Esophagus (tissue), 2 donors: Measurements from ENCODE around the gene SETD2. TPM values are rescaled to one million over a fixed set of nuclear protein-coding genes. Genes with fewer than 3 reads are reported as not detected.

Source experiments
- H3K27ac ChIP-seq, 2 donors: one replicate each; pipeline ENCODE4 v1.5.1; 2013; ENCODE audit warnings: low read depth in 2 of 2, mild to moderate bottlenecking in 2 of 2, inconsistent platforms in 1 of 2, low read length in 1 of 2, moderate library complexity in 1 of 2
- H3K27me3 ChIP-seq, 2 donors: one replicate each; pipeline ENCODE4 v1.6.1; 2013; ENCODE audit warnings: low read length in 2 of 2, control low read depth in 1 of 2, mild to moderate bottlenecking in 1 of 2; ENCODE audit not compliant: insufficient read depth in 2 of 2, control insufficient read depth in 1 of 2
- H3K36me3 ChIP-seq, 2 donors: one replicate each; pipeline ENCODE4 v1.6.1; 2013; ENCODE audit warnings: low read length in 1 of 2; ENCODE audit not compliant: control insufficient read depth in 2 of 2, insufficient read depth in 2 of 2
- H3K4me1 ChIP-seq, 2 donors: one replicate each; pipeline ENCODE4 v1.6.1; 2013; ENCODE audit warnings: low read length in 1 of 2; ENCODE audit not compliant: control insufficient read depth in 2 of 2, insufficient read depth in 2 of 2
- H3K4me3 ChIP-seq, 2 donors: one replicate each; pipeline ENCODE4 v1.5.1; 2013; ENCODE audit warnings: low read length in 2 of 2, mild to moderate bottlenecking in 2 of 2, low read depth in 1 of 2, moderate library complexity in 1 of 2
- H3K9me3 ChIP-seq, 2 donors: one replicate each; pipeline ENCODE4 v1.6.1; 2013; ENCODE audit warnings: mild to moderate bottlenecking in 2 of 2, low read depth in 1 of 2, low read length in 1 of 2, moderate library complexity in 1 of 2; ENCODE audit not compliant: control insufficient read depth in 2 of 2, insufficient read depth in 1 of 2
- WGBS, 2 donors: extraction: QIAGEN DNeasy Blood & Tissue Kit; methylation state at CpG; one replicate each; pipeline ENCODE4 v1.1.7; 2013; 5-methylcytosine and 5-hydroxymethylcytosine counted together
- polyA plus RNA-seq, 2 donors: library from polyadenylated mRNA; stranded (reverse); fragments of 200-250 nt; gene quantifications; one replicate each; pipeline ENCODE4 v1.2.3, GENCODE V29; 2013
- donor health status: healthy with polysubstance abuse.
- donor health status: Bipolar disorder and iron deficiency.

Gene SETD2
- polyA plus RNA-seq, 2 donors = 9.0 to 11.7 TPM

DNA sequence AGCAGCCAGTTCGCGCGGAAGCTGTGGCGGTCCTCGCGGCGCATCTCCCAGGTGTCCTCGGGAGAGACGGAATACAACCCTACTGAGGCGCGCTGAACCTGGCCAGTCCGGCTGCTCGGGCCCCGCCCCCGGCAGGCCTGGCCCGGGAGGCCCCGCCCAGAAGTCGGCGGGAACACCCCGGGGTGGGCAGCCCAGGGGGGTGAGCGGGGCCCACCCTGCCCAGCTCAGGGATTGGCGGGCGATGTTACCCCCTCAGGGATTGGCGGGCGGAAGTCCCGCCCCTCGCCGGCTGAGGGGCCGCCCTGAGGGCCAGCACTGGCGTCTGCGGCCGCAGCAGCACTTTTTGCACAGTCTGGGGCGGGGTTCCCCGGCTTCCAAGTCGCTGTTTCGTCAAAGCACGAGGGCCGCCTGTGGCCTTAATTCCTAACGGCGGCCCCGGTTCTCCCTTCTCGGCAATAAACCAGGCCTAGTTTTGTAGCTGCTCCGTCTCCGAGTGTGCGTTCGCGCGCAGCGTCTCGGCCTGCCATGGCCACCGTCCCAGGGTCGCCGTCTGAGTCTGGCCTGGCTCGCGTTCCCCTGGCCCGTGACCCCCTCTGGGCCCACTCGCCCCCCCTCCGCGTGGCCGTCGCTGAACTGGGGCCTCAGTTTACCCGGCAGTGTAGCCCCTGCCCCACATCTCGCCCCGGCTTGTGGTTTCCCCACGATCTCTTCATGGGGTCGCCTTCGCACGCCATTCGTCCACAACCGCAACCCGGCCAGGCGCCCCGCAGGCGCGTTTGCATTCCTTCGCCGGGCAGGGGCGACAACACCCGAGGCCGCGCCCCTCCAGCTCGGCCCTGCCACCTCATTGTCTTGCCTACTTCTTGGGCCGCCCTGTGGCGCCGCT lies 154.4 kb downstream of the SETD2 start:
- H3K27ac ChIP-seq = peak overlapping the region; percentile 77 to 85
- H3K36me3 ChIP-seq = peaks cover 0 to 48% of the 10 kb centered on the region in 2 donors
- 10 to 24% methylated on average over 85 of the region's 85 CpGs for WGBS, 2 donors
- no peaks in the 10 kb centered on the region for H3K27me3 ChIP-seq
- peak overlapping the region; percentile 20 to 49 for H3K4me3 ChIP-seq
- no peaks in the 10 kb centered on the region for H3K9me3 ChIP-seq
- H3K4me1 ChIP-seq = peaks cover 0 to 11% of the 10 kb centered on the region in 2 donors

DNA sequence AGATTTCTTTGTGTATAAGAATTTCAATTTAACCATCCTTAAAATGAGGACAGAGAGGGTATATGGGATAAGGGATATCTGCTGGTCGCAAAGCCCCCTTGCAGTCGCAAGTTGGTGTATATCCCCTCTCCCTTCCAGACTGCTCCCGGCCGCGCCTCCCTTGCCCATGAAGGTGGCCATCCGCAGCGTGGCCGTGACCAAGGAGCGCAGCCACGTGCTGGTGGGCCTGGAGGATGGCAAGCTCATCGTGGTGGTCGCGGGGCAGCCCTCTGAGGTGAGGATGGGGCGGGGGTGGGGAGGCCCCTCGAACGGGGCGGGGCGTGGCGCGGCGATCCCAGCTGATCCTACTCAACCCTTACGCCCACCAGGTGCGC lies 155.1 kb downstream of the SETD2 start:
- Histone ChIP-seq H3K27me3 (no peaks in the 10 kb centered on the region), H3K4me3 (peak overlapping the region; percentile 20 to 23), H3K4me1 (peaks cover 0 to 11% of the 10 kb centered on the region in 2 donors), H3K9me3 (no peaks in the 10 kb centered on the region), H3K36me3 (peaks cover 0 to 55% of the 10 kb centered on the region in 2 donors), H3K27ac (peak overlapping the region; percentile 2 to 34)
- 33 to 41% methylated on average over 18 to 23 of the region's 23 CpGs for WGBS, 2 donors

DNA sequence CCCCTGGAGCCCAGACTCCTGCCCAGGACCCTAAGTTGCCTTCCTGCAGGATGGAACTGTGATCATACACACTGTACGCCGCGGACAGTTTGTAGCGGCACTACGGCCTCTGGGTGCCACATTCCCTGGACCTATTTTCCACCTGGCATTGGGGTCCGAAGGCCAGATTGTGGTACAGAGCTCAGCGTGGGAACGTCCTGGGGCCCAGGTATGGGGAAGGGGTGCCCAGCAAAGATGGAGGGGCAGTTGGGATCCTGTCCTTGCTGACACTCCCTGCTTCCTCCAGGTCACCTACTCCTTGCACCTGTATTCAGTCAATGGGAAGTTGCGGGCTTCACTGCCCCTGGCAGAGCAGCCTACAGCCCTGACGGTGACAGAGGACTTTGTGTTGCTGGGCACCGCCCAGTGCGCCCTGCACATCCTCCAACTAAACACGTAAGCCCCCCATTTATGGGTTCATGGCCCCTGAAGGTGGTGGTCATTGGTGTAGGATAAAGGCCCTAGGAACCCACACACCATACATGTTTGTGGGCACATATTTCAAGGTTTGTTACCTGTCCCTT lies 155.6 kb downstream of the SETD2 start:
- no peaks in the 10 kb centered on the region for H3K27me3 ChIP-seq
- no peaks in the 10 kb centered on the region for H3K9me3 ChIP-seq
- H3K4me1 ChIP-seq = peaks cover 0 to 11% of the 10 kb centered on the region in 2 donors
- no peak overlapping the region for H3K4me3 ChIP-seq
- H3K27ac ChIP-seq = no peak overlapping the region
- peaks cover 0 to 59% of the 10 kb centered on the region in 2 donors for H3K36me3 ChIP-seq
- WGBS, 2 donors = 94 to 95% methylated on average over 13 of the region's 13 CpGs

DNA sequence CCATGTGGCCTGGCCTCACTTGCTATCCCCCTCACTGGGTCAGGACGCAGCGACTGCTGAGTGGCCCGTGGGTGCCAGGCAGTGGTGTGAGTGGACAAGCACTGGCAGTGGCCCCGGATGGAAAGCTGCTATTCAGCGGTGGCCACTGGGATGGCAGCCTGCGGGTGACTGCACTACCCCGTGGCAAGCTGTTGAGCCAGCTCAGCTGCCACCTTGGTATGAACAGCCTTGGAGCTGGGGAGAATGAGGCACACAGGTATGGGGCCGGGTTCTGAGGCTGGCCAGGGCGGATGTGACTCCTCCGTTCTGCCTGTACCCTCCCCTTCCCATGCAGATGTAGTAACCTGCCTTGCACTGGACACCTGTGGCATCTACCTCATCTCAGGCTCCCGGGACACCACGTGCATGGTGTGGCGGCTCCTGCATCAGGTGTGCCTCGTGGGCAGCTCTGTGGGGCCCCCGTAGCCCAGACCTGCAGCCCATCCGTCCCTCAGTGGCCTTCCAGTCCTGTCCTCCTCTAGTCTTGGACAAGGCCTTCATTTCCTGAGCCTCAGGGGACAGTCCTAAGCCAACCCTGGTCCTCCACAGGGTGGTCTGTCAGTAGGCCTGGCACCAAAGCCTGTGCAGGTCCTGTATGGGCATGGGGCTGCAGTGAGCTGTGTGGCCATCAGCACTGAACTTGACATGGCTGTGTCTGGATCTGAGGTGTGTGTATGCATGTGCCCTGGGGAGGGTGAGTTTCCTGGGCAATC lies 156.3 kb downstream of the SETD2 start:
- 90% methylated on average over 16 of the region's 16 CpGs for WGBS, 2 donors
- Histone ChIP-seq H3K9me3 (no peaks in the 10 kb centered on the region), H3K36me3 (peaks cover 4 to 62% of the 10 kb centered on the region in 2 donors)

DNA sequence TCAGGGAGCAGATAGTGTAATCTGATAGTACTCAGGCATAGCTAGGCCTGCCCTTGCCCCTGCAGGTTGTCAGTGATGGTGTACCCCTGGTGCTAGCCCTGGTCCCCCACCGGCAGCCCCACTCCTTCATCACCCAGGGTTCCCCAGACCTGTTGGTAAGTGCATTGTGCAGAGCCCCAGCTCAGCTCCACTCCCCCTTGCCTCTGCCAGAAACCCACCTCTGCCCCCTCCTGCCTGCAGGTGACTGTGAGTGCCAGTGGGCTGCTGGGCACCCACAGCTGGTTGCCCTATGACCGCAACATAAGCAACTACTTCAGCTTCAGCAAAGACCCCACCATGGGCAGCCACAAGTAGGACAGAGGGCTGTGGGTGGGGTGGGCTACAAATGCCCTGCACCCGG lies 156.9 kb downstream of the SETD2 start:
- Histone ChIP-seq H3K27ac (no peak overlapping the region), H3K4me1 (peaks cover 0 to 11% of the 10 kb centered on the region in 2 donors), H3K27me3 (no peaks in the 10 kb centered on the region), H3K9me3 (no peaks in the 10 kb centered on the region), H3K4me3 (no peak overlapping the region), H3K36me3 (peaks cover 7 to 66% of the 10 kb centered on the region in 2 donors)
- 84 to 90% methylated on average over 3 of the region's 3 CpGs for WGBS, 2 donors

More for the DNA sequence above, 156.3 kb downstream of the SETD2 start:
- no peak overlapping the region for H3K4me3 ChIP-seq
- no peaks in the 10 kb centered on the region for H3K27me3 ChIP-seq
- peaks cover 0 to 11% of the 10 kb centered on the region in 2 donors for H3K4me1 ChIP-seq
- H3K27ac ChIP-seq = no peak overlapping the region

DNA sequence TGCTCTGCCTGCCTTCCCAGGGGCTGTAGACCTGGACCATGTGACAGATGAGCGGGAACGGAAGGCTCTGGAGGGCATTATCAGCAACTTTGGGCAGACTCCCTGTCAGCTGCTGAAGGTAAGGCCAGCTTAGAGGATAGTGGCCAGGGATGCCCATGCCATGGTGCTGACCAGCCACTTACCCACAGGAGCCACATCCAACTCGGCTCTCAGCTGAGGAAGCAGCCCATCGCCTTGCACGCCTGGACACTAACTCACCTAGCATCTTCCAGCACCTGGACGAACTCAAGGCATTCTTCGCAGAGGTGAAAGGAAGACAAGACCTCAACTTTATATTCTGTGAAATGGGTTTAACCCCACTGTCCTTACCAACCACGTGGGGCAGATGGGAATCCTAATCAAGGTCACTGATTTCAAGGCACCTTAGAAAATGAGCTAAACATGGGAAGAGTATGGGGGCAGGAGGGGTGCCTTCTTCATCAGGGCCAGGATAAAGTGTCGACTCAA lies 157.7 kb downstream of the SETD2 start:
- Histone ChIP-seq H3K27ac (no peak overlapping the region), H3K27me3 (no peaks in the 10 kb centered on the region), H3K9me3 (no peaks in the 10 kb centered on the region), H3K36me3 (peaks cover 11 to 74% of the 10 kb centered on the region in 2 donors), H3K4me3 (no peak overlapping the region), H3K4me1 (peaks cover 0 to 18% of the 10 kb centered on the region in 2 donors)
- 87 to 91% methylated on average over 9 of the region's 9 CpGs for WGBS, 2 donors

DNA sequence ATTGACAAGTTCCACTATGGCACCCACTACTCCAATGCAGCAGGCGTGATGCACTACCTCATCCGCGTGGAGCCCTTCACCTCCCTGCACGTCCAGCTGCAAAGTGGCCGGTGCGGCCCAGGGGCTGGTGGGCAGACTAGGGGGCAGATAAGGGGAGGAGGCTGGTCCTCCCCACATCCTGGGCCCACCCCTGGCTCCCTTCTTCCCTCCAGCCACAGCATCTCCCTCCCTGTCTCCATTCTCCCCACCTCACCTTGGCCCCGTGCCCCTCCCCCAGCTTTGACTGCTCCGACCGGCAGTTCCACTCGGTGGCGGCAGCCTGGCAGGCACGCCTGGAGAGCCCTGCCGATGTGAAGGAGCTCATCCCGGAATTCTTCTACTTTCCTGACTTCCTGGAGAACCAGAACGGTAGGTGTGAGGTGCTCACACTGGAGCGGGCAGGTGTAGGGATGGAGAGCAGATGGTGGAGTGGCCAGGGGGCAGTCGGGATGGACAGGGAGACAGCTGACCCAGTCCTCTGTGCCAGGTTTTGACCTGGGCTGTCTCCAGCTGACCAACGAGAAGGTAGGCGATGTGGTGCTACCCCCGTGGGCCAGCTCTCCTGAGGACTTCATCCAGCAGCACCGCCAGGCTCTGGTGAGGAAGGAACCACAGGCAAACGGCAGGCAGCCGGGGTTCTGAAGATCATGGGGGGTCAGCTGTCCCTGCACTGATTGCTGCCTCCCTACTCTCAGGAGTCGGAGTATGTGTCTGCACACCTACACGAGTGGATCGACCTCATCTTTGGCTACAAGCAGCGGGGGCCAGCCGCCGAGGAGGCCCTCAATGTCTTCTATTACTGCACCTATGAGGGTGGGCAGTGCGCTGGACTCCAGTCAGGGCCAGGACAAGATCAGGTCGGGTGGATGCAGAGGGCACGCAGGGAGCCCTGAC lies 158.4 kb downstream of the SETD2 start:
- Histone ChIP-seq H3K27ac (no peak overlapping the region), H3K4me3 (no peak overlapping the region), H3K27me3 (no peaks in the 10 kb centered on the region), H3K9me3 (no peaks in the 10 kb centered on the region), H3K4me1 (peaks cover 0 to 18% of the 10 kb centered on the region in 2 donors), H3K36me3 (peaks cover 15 to 81% of the 10 kb centered on the region in 2 donors)
- WGBS, 2 donors = 75 to 76% methylated on average over 32 of the region's 32 CpGs

DNA sequence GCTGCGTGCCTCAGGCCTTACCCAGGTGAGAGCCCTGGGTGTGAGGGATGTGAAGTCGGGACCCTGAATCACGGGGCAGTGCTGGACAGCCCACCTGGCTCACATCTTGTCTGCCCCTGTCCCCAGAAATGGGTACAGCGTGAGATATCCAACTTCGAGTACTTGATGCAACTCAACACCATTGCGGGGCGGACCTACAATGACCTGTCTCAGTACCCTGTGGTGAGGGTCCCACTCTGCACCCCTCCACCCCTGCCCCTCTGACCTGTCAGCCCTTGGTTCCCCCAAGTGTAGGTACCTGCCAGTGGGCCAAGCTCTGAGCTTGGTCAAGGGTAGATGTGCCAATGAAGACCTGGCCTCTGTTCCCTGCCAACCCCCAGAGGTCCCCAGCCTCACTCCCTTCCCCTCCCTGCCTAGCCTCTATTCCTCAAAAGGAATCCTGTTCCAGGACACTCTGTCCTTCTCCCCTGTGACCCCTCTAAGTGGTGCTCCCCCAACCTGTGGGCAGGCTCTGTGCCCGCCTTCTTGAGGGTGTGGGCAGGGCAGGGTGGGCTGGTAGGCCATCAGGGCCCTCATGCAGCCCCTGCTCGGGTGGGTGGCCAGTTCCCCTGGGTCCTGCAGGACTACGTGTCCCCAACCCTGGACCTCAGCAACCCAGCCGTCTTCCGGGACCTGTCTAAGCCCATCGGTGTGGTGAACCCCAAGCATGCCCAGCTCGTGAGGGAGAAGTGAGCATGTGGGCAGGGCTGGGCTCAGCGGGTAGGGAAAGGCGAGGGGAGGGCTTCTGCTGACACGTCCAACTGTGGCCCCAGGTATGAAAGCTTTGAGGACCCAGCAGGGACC lies 159.3 kb downstream of the SETD2 start:
- H3K27ac ChIP-seq = no peak overlapping the region
- no peak overlapping the region for H3K4me3 ChIP-seq
- H3K27me3 ChIP-seq = no peaks in the 10 kb centered on the region
- peaks cover 23 to 86% of the 10 kb centered on the region in 2 donors for H3K36me3 ChIP-seq
- no peaks in the 10 kb centered on the region for H3K9me3 ChIP-seq
- WGBS, 2 donors = 94% methylated on average over 17 of the region's 17 CpGs
- H3K4me1 ChIP-seq = peaks cover 0 to 11% of the 10 kb centered on the region in 2 donors
